SK-N-SH (cell line): ENCODE measurements around the gene GRK5.

Experiments
- CTCF ChIP-seq: fragments of 200-600 bp; sonication (generic); IDR thresholded peaks from 2 replicates; pipeline ENCODE4 v1.6.1; 2017; ENCODE audit warnings: antibody characterized with exemption, mild to moderate bottlenecking, moderate library complexity
- IRF3 ChIP-seq: fragments of 150-350 bp; IDR thresholded peaks from 2 replicates; pipeline ENCODE4 v1.6.1; 2016; ENCODE audit warnings: mild to moderate bottlenecking, low read depth, low read length
- JUND ChIP-seq: IDR thresholded peaks from 2 replicates; pipeline ENCODE4 v1.4.0; 2012
- MEF2A ChIP-seq: IDR thresholded peaks from 2 replicates; pipeline ENCODE4 v1.4.0; 2012; ENCODE audit warnings: low read depth, borderline replicate concordance
- MXI1 ChIP-seq: IDR thresholded peaks from 2 replicates; pipeline ENCODE4 v1.6.1; 2012; ENCODE audit warnings: mild to moderate bottlenecking, low read depth, low read length, improper control_type of control experiment
- PBX3 ChIP-seq: IDR thresholded peaks from 2 replicates; pipeline ENCODE4; 2012
- POLR2AphosphoS5 ChIP-seq: IDR thresholded peaks from 2 replicates; pipeline ENCODE4 v1.6.1; 2012; ENCODE audit warnings: low read depth, low read length
- RAD21 ChIP-seq: IDR thresholded peaks from 2 replicates; pipeline ENCODE4 v1.6.1; 2012; ENCODE audit warnings: mild to moderate bottlenecking, low read length
- REST ChIP-seq: IDR thresholded peaks from 2 replicates; pipeline ENCODE4 v1.6.1; 2012; ENCODE audit warnings: mild to moderate bottlenecking, low read depth, low read length, moderate library complexity
- SMC3 ChIP-seq: IDR thresholded peaks from 2 replicates; pipeline ENCODE4 v1.6.1; 2012; ENCODE audit warnings: low read depth, low read length, improper control_type of control experiment
- TCF12 ChIP-seq: IDR thresholded peaks from 2 replicates; pipeline ENCODE4 v1.4.0; 2012
- YY1 ChIP-seq: IDR thresholded peaks from 2 replicates; pipeline ENCODE4 v1.4.0; 2012; ENCODE audit warnings: low read depth, mild to moderate bottlenecking

- TF ChIP-seq SMC3 (no peak), CTCF (no peak), YY1 (no peak), JUND (no peak), RAD21 (no peak), MEF2A (no peak), REST (no peak), PBX3 (no peak), MXI1 (no peak), IRF3 (no peak), TCF12 (no peak), POLR2AphosphoS5 (no peak)
Observed at GRCh38 chr10:119166118-119166500, 41.3 kb upstream of the GRK5 start.
